Spleen (tissue), 7 donors: ENCODE measurements around the gene FAM156B.
"Not testable (repeated sequence)": the region's sequence is repeated elsewhere in the genome, so short reads cannot be mapped to it uniquely, and the experiment has no call there.

Experiments
- POLR2A ChIP-seq, 3 donors: fragments of 450-650 bp; IDR thresholded peaks; one replicate each; pipeline ENCODE4 v1.5.1; 2017; ENCODE audit warnings: antibody characterized with exemption in 3 of 3, mild to moderate bottlenecking in 1 of 3
- TF ChIP-seq, protein P1 (sequence below), 11 experiments: fragments of 200-600 bp in 7 of 11; fragments of 450-650 bp in 4 of 11; sonication (generic) in 4 of 11; IDR thresholded peaks in 8 of 11; conservative IDR thresholded peaks in 3 of 11; 1 replicate in 7 of 11; 2 replicates in 4 of 11; pipeline versions ENCODE4 v1.4.0 to v1.8.0; 2016 to 2021; ENCODE audit warnings: antibody characterized with exemption in 11 of 11, inconsistent platforms in 4 of 11, mild to moderate bottlenecking in 1 of 11
- donor health status: DM: no; HTN: no; CAD: no; lungs with moderate emphysema.
- donor health status: DM: no; HTN: no; CAD: no.
- donor health status: DM: no; HTN: no; CAD: no.

DNA sequence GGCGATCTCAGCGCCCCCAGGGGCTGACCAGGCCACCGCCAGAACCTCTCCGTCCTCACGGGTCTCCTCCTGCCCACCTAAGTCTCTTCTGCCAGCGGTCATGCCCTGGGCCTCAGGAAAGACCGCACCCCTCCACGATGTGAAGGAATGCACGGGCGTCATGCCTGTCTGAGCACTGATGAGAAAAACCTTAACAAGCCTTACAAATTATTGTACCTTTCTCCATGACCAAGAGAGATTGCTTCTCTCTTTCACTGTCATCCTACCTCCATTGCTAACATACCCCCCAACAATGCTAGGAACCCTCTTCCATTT lies 38.3 kb downstream of the FAM156B start:
- TF ChIP-seq, protein P1, sequence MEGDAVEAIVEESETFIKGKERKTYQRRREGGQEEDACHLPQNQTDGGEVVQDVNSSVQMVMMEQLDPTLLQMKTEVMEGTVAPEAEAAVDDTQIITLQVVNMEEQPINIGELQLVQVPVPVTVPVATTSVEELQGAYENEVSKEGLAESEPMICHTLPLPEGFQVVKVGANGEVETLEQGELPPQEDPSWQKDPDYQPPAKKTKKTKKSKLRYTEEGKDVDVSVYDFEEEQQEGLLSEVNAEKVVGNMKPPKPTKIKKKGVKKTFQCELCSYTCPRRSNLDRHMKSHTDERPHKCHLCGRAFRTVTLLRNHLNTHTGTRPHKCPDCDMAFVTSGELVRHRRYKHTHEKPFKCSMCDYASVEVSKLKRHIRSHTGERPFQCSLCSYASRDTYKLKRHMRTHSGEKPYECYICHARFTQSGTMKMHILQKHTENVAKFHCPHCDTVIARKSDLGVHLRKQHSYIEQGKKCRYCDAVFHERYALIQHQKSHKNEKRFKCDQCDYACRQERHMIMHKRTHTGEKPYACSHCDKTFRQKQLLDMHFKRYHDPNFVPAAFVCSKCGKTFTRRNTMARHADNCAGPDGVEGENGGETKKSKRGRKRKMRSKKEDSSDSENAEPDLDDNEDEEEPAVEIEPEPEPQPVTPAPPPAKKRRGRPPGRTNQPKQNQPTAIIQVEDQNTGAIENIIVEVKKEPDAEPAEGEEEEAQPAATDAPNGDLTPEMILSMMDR (IDR thresholded peaks at IDR 0.05 in 8 of 11, conservative IDR thresholded peaks at IDR 0.05 in 3 of 11): not testable (repeated sequence)
- TF ChIP-seq POLR2A (IDR thresholded peaks at IDR 0.05): not testable (repeated sequence)
